Kidney epithelial cell (primary cell): ENCODE data around the gene KLF11. TPM values are rescaled to one million over a fixed set of nuclear protein-coding genes. Genes with fewer than 3 reads are reported as not detected.

Experiments
- DNase-seq: peaks from one replicate; pipeline ENCODE4 v3.0.0-alpha.2; 2010; ENCODE audit warnings: low read depth
- H3K27me3 ChIP-seq: 2 replicates; pipeline ENCODE4 v1.6.0; 2011; ENCODE audit warnings: low read length; ENCODE audit not compliant: control insufficient read depth, insufficient read depth
- H3K36me3 ChIP-seq: 2 replicates; pipeline ENCODE4 v1.5.1; 2011; ENCODE audit warnings: low read length; ENCODE audit not compliant: control insufficient read depth, insufficient read depth
- H3K4me3 ChIP-seq: 2 replicates; pipeline ENCODE4 v1.5.1; 2011; ENCODE audit warnings: low read depth, mild to moderate bottlenecking, control low read depth, low read length
- total RNA-seq: library from RNA; depleted of rRNA; stranded (reverse); fragments of >200 nt; gene quantifications from 2 replicates; pipeline ENCODE4 v1.2.3, GENCODE V29; 2015
- TF ChIP-seq, protein P1 (sequence below): IDR thresholded peaks from 2 replicates; pipeline ENCODE4 v1.5.1; 2011; ENCODE audit warnings: mild to moderate bottlenecking, moderate library complexity, low read length, control low read depth, inconsistent platforms; ENCODE audit not compliant: insufficient read depth, poor library complexity, severe bottlenecking

The KLF11 gene
- total RNA-seq, 1 donor from 2014 or later: 15.4 TPM

DNA sequence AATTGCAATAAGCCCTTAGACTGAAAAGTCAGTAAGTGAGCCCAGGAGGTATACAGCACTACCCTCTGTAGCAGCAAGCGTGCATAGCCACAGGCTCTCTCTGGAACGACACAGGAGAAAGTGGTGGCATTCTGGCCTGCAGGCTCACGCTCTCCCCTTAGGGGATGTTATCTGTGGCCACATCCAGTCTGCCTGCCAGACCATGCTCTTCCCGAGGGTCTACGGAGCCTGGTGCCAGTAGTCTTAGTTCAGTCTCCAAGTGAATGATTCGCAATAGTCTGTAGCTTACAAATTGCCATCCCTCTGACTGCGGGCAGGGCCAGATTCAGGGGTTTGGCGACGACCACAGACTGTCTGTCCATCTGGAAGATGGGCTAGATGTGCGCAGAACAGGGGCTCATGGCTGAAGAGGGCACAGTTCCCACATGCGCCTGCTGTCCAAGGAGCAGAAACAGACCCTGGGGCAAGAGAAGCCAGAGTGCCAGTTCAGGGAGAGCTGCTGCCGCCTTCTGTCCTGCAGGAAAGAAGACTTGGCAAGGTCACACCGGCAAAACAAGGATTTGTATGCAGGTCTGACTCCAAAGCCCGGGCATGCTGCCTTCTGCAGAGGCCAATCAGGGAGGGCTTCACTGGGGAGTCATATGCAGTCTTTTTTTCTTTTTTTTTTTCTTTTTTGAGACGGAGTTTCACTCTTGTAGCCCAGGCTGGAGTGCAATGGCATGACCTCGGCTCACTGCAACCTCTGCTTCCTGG lies 3.5 kb upstream of the KLF11 start:
- TF ChIP-seq, protein P1, sequence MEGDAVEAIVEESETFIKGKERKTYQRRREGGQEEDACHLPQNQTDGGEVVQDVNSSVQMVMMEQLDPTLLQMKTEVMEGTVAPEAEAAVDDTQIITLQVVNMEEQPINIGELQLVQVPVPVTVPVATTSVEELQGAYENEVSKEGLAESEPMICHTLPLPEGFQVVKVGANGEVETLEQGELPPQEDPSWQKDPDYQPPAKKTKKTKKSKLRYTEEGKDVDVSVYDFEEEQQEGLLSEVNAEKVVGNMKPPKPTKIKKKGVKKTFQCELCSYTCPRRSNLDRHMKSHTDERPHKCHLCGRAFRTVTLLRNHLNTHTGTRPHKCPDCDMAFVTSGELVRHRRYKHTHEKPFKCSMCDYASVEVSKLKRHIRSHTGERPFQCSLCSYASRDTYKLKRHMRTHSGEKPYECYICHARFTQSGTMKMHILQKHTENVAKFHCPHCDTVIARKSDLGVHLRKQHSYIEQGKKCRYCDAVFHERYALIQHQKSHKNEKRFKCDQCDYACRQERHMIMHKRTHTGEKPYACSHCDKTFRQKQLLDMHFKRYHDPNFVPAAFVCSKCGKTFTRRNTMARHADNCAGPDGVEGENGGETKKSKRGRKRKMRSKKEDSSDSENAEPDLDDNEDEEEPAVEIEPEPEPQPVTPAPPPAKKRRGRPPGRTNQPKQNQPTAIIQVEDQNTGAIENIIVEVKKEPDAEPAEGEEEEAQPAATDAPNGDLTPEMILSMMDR: no peak
- no peaks in the 10 kb centered on the region for H3K36me3 ChIP-seq
- H3K27me3 ChIP-seq: no peaks in the 10 kb centered on the region
- H3K4me3 ChIP-seq: no peak overlapping the region
- DNase-seq: no peak

- no peaks in the 10 kb centered on the region for H3K27me3 ChIP-seq
- H3K4me3 ChIP-seq: no peak overlapping the region
- DNase-seq: no peak
- TF ChIP-seq, protein P1: no peak
- H3K36me3 ChIP-seq: no peaks in the 10 kb centered on the region
Observed at GRCh38 chr2:10041711-10042110, 1.6 kb upstream of the KLF11 start.

- H3K36me3 ChIP-seq: no peaks in the 10 kb centered on the region
- DNase-seq: no peak
- H3K27me3 ChIP-seq: no peaks in the 10 kb centered on the region
- TF ChIP-seq, protein P1: peak; percentile 18
- H3K4me3 ChIP-seq: peak overlapping the region; percentile 37
Observed at GRCh38 chr2:10042301-10043161, 819 bp upstream of the KLF11 start.

- Histone ChIP-seq H3K36me3 (peaks cover 3% of the 10 kb centered on the region), H3K4me3 (peak overlapping the region; percentile 74), H3K27me3 (no peaks in the 10 kb centered on the region)
- no peak for DNase-seq
- TF ChIP-seq, protein P1: no peak
Observed at GRCh38 chr2:10043906-10044601, 704 bp downstream of the KLF11 start.

DNA sequence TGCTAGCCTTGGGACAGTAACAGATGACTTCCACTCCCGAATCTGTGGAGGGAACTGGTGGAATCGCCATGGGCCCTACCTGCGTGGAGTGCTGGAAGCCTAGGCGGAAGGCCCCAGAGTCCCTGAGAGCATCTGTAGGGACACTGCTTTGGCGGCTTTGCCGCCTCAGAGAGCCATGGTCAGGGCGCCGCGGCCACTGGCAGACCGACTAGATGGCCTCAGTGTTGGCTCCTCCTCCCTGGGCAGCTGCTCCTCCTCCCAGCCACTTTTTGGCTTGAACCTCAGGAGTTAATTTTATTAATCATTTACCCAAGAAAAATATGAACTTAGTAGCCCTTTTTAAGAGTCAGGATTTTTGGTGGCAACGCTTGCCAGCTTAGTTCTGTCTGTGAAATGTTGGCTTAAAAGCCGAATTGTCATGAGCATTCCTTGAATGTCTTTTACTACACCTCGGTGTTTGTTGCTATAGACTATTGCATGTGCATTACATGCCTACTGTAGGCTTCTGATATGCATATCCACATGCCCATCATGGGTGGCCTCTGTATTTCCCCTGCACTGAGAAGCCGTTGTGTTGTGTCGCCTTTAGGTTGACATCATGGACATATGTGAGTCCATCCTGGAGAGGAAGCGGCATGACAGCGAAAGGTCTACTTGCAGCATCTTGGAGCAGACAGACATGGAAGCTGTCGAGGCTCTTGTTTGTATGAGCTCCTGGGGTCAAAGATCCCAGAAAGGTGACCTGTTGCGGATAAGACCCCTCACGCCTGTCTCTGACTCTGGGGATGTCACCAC lies 2.4 kb downstream of the KLF11 start:
- TF ChIP-seq, protein P1: no peak
- H3K27me3 ChIP-seq: no peaks in the 10 kb centered on the region
- H3K4me3 ChIP-seq: no peak overlapping the region
- H3K36me3 ChIP-seq: peaks cover 3% of the 10 kb centered on the region
- no peak for DNase-seq
